ENCODE measurements around the gene ZNF891. TPM values are rescaled to one million over a fixed set of nuclear protein-coding genes. Genes with fewer than 3 reads are reported as not detected.

The ZNF891 gene
- total and polyA plus RNA-seq, 5 experiments from 2014 or later = 0.35 to 8.1 (median 0.82) TPM

GRCh38 chr12:133058203-133059113, 71.6 kb downstream of the ZNF891 start:
- H3K4me1 Mint-ChIP-seq = no peaks in the 10 kb centered on the region
- H3K9me3 Mint-ChIP-seq = peaks cover 3 to 95% (median 37%) of the 10 kb centered on the region in 9 donors
- POLR2A ChIA-PET = interaction anchor here (0.6 to 1.7 kb wide), 5 partner anchors 21 to 145 kb away, joined by 3 to 6 read pairs (median 4); partner anchors contain the start of genes ZNF26 and ZNF84
- DNase-seq (peak in 1 of 10 donors; percentile 15), ATAC-seq (no peak)
- H3K4me3 Mint-ChIP-seq = peak overlapping the region in 2 of 10 donors; percentile 4 to 39
- H3K36me3 Mint-ChIP-seq = peaks cover 27 to 75% (median 50%) of the 10 kb centered on the region in 3 donors
- no peaks in the 10 kb centered on the region for H3K27me3 Mint-ChIP-seq
- H3K27ac Mint-ChIP-seq = peak overlapping the region in 3 of 10 donors; percentile 10 to 79 (median 44)

DNA sequence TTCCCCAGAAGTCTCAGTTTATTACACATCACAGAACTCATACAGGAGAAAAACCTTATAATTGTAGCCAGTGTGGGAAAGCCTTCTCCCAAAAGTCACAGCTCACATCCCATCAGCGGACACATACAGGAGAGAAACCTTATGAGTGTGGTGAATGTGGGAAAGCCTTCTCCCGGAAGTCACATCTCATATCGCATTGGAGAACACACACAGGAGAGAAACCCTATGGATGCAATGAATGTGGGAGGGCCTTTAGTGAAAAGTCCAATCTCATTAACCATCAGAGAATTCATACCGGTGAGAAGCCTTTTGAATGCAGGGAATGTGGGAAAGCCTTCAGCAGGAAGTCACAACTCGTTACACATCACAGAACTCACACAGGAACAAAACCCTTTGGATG, 72.6 kb downstream of the ZNF891 start:
- POLR2A ChIA-PET = interaction anchor here (0.5 kb wide), 1 partner anchor 145 kb away, joined by 4 read pairs; no protein-coding TSS in a partner anchor
- H3K9me3 Mint-ChIP-seq = peaks cover 8 to 95% (median 36%) of the 10 kb centered on the region in 9 donors
- H3K27ac Mint-ChIP-seq = peak overlapping the region in 4 of 10 donors; percentile 8 to 79 (median 36)

More for the DNA sequence above, 72.6 kb downstream of the ZNF891 start:
- no peaks in the 10 kb centered on the region for H3K27me3 Mint-ChIP-seq
- peak overlapping the region in 2 of 10 donors; percentile 56 to 65 for H3K4me3 Mint-ChIP-seq
- DNase-seq (peak in 2 of 10 donors; percentile 7 to 17), ATAC-seq (no peak)
- H3K36me3 Mint-ChIP-seq = peaks cover 37 to 75% (median 51%) of the 10 kb centered on the region in 3 donors
- H3K4me1 Mint-ChIP-seq = no peaks in the 10 kb centered on the region

Other genes starting within 250 kb of the ZNF891 start
- gene CHFR, start 242.7 kb downstream of the ZNF891 start, total RNA-seq = 10 to 100 TPM; 93.5 to 96.9 TPM
- 10 to 100 TPM; 25.1 to 37.4 (median 27.6) TPM for gene CHFR, start 242.7 kb downstream of the ZNF891 start, polyA plus RNA-seq
- gene ZNF605, start 174.0 kb downstream of the ZNF891 start, total RNA-seq = 10 to 100 TPM; 17.4 to 18.6 TPM
- gene ZNF605, start 174.0 kb downstream of the ZNF891 start, polyA plus RNA-seq = under 1 TPM; 0.46 to 0.72 (median 0.65) TPM
- 10 to 100 TPM; 30.0 to 34.2 TPM for gene ZNF26, start 143.9 kb downstream of the ZNF891 start, total RNA-seq
- gene ZNF26, start 143.9 kb downstream of the ZNF891 start, polyA plus RNA-seq = 10 to 100 TPM; 10.6 to 19.2 (median 15.6) TPM
- 10 to 100 TPM; 58.3 to 60.3 TPM for gene ZNF84, start 92.8 kb downstream of the ZNF891 start, total RNA-seq
- 10 to 100 TPM; 16.9 to 19.0 (median 18.2) TPM for gene ZNF84, start 92.8 kb downstream of the ZNF891 start, polyA plus RNA-seq
- gene ZNF140, start 49.4 kb downstream of the ZNF891 start, total RNA-seq = 10 to 100 TPM; 22.6 to 26.4 TPM
- gene ZNF140, start 49.4 kb downstream of the ZNF891 start, polyA plus RNA-seq = 10 to 100 TPM; 18.4 to 22.3 (median 22.0) TPM
- gene ZNF10, start 353 bp upstream of the ZNF891 start, total RNA-seq = 10 to 100 TPM; 24.3 TPM
- gene ZNF10, start 353 bp upstream of the ZNF891 start, polyA plus RNA-seq = 10 to 100 TPM; 12.7 to 15.1 (median 14.1) TPM
- gene ZNF268, start 51.2 kb upstream of the ZNF891 start, total RNA-seq = 10 to 100 TPM; 32.8 to 36.6 TPM
- 10 to 100 TPM; 15.3 to 18.3 (median 16.3) TPM for gene ZNF268, start 51.2 kb upstream of the ZNF891 start, polyA plus RNA-seq
- not detected for gene ANHX, start 105.6 kb upstream of the ZNF891 start, total RNA-seq
- gene ANHX, start 105.6 kb upstream of the ZNF891 start, polyA plus RNA-seq = not detected

All from naive thymus-derived CD8-positive, alpha-beta T cell (primary cell).